NCI-H82 (cell line): ENCODE results near the gene KCNJ14.

Source experiments
- DNase-seq: peaks from one replicate; lab custom pipeline; 2025; lab: John Stamatoyannopoulos, UW

The KCNJ14 gene

DNA sequence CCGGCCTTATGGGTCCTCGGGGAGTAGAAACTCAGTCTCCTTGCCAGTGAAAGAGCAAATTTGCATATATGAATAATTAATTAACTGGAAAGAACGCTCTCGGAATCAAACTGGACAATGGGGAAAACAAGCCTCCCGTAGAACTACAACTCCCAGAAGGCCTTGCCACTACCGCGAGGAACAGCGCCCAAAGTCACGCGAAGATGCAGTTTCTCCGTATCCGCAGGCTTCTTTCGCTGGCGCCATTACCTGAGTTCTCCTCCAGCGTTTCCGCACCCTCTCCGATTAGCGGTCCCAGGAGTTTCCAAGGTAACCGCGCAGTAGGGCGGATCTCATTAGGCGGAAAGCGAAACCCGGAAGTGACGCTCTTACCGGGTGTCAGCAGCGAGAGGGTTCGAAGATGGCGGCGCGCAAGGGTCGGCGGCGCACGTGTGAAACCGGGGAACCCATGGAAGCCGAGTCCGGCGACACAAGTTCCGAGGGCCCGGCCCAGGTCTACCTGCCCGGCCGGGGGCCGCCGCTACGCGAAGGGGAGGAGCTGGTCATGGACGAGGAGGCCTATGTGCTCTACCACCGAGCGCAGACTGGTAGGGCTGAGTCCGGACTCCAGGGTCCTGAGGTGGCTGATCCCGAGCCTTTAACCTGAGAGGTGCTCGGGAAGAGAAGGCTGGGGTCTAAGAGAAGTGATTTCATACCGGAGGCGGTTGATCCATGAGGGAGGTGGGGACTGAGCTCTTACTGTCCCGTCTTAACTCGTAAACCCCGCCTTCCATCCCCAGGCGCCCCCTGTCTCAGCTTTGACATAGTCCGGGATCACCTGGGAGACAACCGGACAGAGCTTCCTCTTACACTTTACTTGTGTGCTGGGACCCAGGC, 9.5 kb upstream of the KCNJ14 start, which contains the start of gene GRWD1:
TSS of gene GRWD1 (plus strand) at position 378 of the 876 bp plus-strand sequence. CDS start at position 401, 23 bp downstream.
- DNase-seq, result peak; percentile 99

GRCh38 chr19:48446579-48446978, 8.8 kb upstream of the KCNJ14 start:
- no peak for DNase-seq

- DNase-seq, result no peak
Measured at GRCh38 chr19:48448563-48448962, 6.8 kb upstream of the KCNJ14 start.

- DNase-seq, result no peak
Measured at GRCh38 chr19:48450441-48450840, 4.9 kb upstream of the KCNJ14 start.

- DNase-seq, result no peak
Measured at GRCh38 chr19:48450863-48451262, 4.5 kb upstream of the KCNJ14 start.

- DNase-seq, result no peak
Measured at GRCh38 chr19:48451624-48452023, 3.8 kb upstream of the KCNJ14 start.

GRCh38 chr19:48452289-48453190, 2.8 kb upstream of the KCNJ14 start:
- no peak for DNase-seq

GRCh38 chr19:48454150-48454730, 1.1 kb upstream of the KCNJ14 start:
- DNase-seq, result no peak

DNA sequence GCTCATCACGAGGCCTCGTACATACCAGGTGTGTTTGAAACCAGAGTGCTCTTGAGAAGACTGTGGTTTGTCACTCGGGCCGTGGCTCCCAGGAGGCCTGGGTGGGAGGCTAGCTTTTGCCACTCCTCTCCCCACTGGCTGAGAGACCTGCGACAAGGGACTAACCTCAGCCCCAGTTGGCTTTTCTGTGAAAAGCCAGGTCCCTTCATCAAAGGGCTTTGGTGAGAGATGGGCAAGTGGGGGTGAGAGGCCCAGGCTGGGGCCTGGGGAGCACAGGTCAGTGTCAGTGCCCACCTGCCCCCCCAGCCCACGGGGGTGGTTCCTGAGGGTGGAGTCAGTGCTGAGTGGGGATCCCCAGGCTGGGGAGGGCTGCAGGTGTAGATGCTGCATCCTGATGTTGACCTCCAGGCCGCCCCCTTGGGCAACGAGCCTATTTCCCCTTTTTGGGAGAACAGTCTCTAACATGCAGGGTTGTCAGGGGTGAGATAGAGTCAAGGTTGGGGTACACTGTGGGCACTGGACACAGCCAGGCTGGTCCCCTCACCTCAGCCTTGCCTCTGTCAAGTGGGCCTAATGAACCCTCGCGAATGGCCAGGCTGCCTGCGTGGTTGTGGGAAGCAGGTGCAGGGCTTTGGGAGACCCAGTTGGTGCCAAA, 661 bp downstream of the KCNJ14 start:
- no peak for DNase-seq

DNA sequence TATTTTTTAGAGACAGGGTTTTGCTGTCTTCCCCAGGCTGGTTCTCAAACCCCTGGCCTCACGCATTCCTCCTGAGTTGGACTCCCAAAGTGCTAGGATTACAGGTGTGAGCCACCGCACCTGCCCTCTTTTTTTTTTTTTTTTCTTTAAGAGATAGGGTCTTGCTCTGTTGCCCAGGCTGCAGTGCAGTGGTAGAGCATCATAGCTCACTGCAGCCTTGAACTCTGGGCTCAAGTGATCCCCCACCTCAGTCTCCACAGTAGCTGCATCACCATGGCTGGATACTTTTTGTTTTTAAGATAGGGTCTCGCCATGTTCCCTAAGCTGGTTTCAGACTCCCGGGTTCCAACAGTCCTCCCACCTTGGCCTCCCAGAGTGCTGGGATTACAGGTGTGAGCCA, 1.5 kb downstream of the KCNJ14 start:
- no peak for DNase-seq

DNA sequence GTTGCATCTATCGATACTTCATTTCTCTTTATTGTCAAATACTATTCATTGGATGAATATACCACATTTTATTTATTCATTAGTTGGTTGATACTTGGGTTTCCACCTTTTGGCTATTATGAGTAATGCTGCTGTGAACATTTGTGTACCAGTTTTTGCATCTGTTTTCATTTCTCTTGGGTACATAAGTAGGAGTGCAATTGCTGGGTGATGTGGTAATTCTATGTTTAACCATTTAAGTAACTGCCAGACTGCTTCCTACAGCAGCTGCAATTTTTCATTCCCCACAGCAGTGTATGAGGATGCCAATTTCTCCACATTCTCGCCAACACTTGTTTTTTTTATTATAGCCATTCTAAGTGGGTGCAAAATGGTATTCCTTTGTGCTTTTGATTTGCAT, 2.6 kb downstream of the KCNJ14 start:
- DNase-seq, result no peak

DNA sequence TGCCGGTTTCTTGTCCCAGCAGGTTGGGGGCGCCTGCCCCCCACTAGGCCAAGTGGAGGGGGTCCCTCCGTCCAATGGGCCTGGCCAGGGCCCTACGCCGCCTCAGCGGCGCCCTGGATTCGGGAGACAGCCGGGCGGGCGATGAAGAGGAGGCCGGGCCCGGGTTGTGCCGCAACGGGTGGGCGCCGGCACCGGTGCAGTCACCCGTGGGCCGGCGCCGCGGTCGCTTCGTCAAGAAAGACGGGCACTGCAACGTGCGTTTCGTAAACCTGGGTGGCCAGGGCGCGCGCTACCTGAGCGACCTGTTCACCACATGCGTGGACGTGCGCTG, 6.2 kb downstream of the KCNJ14 start:
- no peak for DNase-seq

DNA sequence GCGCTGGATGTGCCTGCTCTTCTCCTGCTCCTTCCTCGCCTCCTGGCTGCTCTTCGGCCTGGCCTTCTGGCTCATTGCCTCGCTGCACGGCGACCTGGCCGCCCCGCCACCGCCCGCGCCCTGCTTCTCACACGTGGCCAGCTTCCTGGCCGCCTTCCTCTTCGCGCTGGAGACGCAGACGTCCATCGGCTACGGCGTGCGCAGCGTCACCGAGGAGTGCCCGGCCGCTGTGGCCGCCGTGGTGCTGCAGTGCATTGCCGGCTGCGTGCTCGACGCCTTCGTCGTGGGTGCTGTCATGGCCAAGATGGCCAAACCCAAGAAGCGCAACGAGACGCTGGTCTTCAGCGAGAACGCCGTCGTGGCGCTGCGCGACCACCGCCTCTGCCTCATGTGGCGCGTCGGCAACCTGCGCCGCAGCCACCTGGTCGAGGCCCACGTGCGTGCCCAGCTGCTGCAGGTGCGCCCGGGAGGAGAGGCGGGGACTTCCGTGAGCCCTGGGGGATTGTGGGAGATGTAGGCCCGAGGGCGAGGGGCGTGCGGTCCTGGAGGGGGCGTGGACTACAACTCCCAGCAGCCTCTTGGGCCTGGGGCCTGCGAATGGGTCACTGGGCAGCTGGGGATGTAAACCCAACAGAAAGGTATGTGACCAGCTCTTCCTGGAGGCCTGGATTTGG, 6.7 kb downstream of the KCNJ14 start:
- peak; percentile 54 for DNase-seq

GRCh38 chr19:48465215-48465614, 9.8 kb downstream of the KCNJ14 start:
- DNase-seq, result no peak

DNA sequence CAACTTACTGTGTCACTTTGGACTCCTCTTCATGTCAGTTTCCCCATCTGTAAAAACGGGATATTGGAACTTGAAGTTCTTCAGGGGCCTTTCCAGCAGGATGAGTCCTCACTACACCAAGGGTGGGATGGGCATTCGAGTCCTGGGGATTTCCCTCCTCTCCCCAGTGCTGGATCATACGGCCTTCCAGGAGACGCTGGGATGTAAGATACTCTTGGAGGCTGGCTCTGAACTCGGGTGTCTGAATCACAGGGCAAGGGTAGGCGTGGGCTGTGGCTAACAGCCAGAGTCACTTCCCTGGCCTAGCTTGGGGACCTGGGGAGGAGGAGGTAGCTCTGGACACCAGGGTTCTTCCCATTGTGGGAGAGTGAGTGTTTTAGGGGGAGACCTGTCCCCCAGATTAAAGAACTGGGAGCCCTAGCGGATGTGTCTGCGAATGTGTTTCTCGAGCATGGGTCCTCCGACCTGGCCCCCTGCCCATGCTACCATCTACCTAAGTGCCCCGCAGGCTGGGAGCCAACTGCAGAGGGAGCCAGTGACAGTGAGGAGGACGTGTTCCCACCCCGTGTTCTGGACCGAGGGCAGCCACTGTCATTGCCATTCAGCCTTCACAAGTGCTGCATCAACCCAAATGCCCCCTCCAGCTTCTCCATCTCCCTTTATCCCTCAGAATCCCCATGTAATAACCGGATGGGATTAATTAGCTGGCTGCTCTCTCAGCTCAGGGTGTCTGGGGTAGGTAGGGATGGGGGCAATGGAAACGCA, 11.4 kb downstream of the KCNJ14 start:
- peak; percentile 94 for DNase-seq

GRCh38 chr19:48468772-48469288, 13.5 kb downstream of the KCNJ14 start:
- DNase-seq, result peak; percentile 100

- peak; percentile 81 for DNase-seq
Measured at GRCh38 chr19:48469289-48469881, 14.0 kb downstream of the KCNJ14 start, which contains the start of gene CYTH2. Gene CYTH2, plus strand, starts transcription at chr19:48469369. Its CDS starts 139 bp downstream, at chr19:48469508.

DNA sequence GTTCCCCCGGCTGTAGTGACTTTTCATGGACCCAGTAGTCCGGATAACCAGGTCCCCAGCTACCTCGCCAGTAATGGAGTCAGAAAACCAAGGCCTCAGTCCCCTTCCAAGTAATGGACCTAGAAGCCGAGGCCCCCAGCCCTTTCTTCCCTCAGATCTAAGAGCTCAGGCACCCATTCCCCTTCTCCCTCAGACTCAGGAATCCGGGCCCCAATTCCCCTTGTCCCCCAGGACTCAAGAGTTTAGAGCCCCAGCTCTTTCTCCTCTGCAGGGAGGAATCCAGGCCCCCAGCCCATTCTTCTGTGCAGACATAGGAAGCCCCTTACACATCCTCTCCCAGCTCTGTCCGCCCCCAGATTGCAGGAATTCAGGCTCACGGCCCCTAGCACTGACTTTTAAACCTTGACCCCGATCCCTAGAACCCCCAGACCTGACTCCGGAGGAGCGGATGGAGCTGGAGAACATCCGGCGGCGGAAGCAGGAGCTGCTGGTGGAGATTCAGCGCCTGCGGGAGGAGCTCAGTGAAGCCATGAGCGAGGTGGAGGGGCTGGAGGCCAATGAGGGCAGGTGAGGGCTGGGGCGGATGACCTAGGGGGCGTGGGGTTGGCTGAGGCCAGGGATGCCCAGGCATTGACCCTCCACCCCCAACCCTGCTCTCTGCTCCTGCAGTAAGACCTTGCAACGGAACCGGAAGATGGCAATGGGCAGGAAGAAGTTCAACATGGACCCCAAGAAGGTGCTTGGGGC, 14.7 kb downstream of the KCNJ14 start:
- no peak for DNase-seq

DNA sequence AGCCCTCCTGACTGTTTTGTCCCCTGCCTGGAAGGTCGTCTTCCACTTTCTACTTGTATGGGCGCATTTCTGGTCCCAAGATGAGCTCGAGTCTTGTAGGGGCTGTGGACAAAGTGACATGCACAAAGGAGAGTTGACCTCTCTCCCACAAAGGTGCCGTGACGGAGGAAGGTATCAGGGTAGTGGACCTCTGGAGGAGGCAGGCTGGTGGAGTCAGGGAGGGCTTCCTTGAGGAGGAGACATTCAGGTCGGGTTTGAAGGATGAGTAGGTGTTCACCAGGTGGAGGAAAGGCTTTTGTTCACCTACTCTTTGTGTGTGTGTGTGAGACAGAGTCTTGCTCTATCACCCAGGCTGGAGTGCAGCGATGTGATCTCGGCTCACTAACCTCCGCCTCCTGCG, 15.5 kb downstream of the KCNJ14 start:
- no peak for DNase-seq
